AG08395 (cell line): ENCODE results near the gene ENO4.

Experiments used
- DNase-seq: peaks from one replicate; pipeline ENCODE4 v3.0.0; 2012; ENCODE audit warnings: mixed read lengths, low spot score

The ENO4 gene

GRCh38 chr10:116913695-116914094, 64.4 kb downstream of the ENO4 start:
- DNase-seq, result no peak

DNA sequence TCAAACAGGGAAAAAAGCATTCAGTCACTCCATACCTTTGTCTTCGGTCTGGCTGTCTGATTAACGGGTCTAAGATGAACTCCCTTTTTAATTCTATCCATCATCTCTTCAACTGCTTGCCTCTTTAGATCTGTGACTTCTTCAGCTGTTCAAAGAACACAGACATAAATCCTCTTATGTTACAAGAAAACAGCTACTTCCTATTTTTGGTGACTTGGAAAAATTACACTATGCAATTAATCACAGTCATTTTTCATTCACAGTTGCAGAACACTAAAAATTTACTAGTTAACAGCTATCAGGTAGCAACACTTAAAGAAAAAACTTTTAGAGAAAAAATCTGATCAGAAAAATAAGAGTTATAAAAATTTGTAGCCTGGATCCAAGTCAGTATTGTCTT, 66.0 kb downstream of the ENO4 start:
- no peak for DNase-seq

DNA sequence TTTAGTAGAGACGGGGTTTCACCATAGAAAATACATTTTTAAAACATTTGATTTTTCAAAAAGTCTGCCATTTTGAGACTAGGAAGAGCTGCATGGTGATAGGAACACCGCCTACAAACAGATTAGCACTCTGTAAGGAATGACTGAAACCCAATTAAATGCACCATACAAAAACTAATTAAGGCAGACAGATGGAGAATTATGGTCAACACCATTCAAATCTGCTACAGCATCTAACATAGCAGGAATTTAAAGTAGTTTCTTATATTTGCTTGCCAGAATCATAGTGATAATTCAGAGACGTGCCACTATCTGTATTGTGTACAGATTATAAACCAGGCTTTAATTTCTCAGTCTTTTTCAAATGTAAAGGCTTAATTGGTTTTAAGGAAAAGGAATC, 68.2 kb downstream of the ENO4 start:
- DNase-seq, result no peak

DNA sequence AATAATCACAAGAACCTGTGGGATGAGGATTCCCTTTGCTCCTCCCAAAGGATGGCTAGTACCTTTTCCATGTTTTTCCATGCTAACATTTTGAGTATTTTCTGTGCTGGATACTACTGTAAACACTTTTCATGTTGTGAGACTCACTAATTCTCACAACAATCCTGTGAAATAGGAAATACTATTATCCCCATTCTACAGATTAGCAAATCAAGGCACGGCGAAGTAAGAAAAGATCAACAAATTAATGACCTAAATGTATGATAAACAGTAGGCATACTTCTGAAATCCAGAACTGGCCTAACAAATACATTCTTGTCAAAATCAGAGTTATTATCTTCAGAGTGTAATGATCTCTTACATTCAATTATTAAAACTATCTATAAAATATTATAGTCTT, 69.3 kb downstream of the ENO4 start:
- no peak for DNase-seq

GRCh38 chr10:116919164-116919563, 69.9 kb downstream of the ENO4 start:
- DNase-seq, result no peak

- DNase-seq, result no peak
Observed at GRCh38 chr10:116919706-116920105, 70.4 kb downstream of the ENO4 start.

DNA sequence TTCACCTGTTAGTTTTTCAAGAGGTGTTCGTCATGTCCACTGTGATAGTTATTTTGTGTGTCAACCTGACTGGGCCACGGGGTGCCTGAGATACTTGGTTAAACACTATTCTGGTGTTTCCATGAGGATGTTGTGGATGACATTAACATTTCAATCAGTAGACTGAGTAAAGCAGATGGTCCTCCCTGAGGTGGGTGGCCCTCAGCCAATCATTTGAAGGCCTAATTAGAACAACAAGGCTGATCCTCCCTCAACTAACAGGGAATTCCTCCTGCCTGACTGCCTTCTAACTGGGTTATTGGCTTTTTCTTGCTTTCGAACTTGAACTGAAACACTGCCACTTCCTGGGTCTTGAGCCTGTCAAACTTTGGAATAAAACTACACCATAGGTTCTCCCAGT, 75.8 kb downstream of the ENO4 start:
- no peak for DNase-seq

- no peak for DNase-seq
Observed at GRCh38 chr10:116926426-116926825, 77.1 kb downstream of the ENO4 start.

GRCh38 chr10:116931806-116932205, 82.5 kb downstream of the ENO4 start:
- DNase-seq, result no peak
